ENCODE data around the gene DCDC2.
A peak's percentile ranks its signal among the peaks of the same experiment; 100 is the strongest.
"Not testable (repeated sequence)": the region's sequence is repeated elsewhere in the genome, so short reads cannot be mapped to it uniquely, and the experiment has no call there.

DCDC2 gene

GRCh38 chr6:24378473-24379097 is 20.7 kb upstream of the DCDC2 start:
- DNase-seq (ENCODE audit: low read depth) = no peak

GRCh38 chr6:24376871-24377270 is 19.0 kb upstream of the DCDC2 start:
- no peak for DNase-seq (ENCODE audit: low read depth)

- DNase-seq (ENCODE audit: low read depth) = no peak
Observed at GRCh38 chr6:24374612-24375011, 16.8 kb upstream of the DCDC2 start.

- DNase-seq (ENCODE audit: low read depth) = not testable (repeated sequence)
Observed at GRCh38 chr6:24365103-24365633, 7.3 kb upstream of the DCDC2 start.

- not testable (repeated sequence) for DNase-seq (ENCODE audit: low read depth)
Observed at GRCh38 chr6:24362363-24362762, 4.5 kb upstream of the DCDC2 start.

- DNase-seq (ENCODE audit: low read depth) = peak; percentile 69
Observed at GRCh38 chr6:24359640-24360454, 2.0 kb upstream of the DCDC2 start.

GRCh38 chr6:24358219-24358821 is 461 bp upstream of the DCDC2 start:
- no peak for DNase-seq (ENCODE audit: low read depth)

- no peak for DNase-seq (ENCODE audit: low read depth)
Observed at GRCh38 chr6:24356310-24356973, 1.4 kb downstream of the DCDC2 start.

- DNase-seq (ENCODE audit: low read depth) = no peak
Observed at GRCh38 chr6:24355393-24355792, 2.5 kb downstream of the DCDC2 start.

GRCh38 chr6:24353861-24354260 is 4.0 kb downstream of the DCDC2 start:
- no peak for DNase-seq (ENCODE audit: low read depth)

GRCh38 chr6:24352434-24352833 is 5.4 kb downstream of the DCDC2 start:
- DNase-seq (ENCODE audit: low read depth) = no peak

- no peak for DNase-seq (ENCODE audit: low read depth)
Observed at GRCh38 chr6:24344976-24345375, 12.9 kb downstream of the DCDC2 start.

- DNase-seq (ENCODE audit: low read depth) = no peak
Observed at GRCh38 chr6:24340998-24341938, 16.6 kb downstream of the DCDC2 start.

- no peak for DNase-seq (ENCODE audit: low read depth)
Observed at GRCh38 chr6:24339932-24340331, 17.9 kb downstream of the DCDC2 start.

- DNase-seq (ENCODE audit: low read depth) = no peak
Observed at GRCh38 chr6:24334285-24334684, 23.6 kb downstream of the DCDC2 start.

GRCh38 chr6:24332317-24332716 is 25.5 kb downstream of the DCDC2 start:
- DNase-seq (ENCODE audit: low read depth) = no peak

GRCh38 chr6:24330137-24330732 is 27.6 kb downstream of the DCDC2 start:
- no peak for DNase-seq (ENCODE audit: low read depth)

GRCh38 chr6:24329451-24329850 is 28.4 kb downstream of the DCDC2 start:
- no peak for DNase-seq (ENCODE audit: low read depth)

GRCh38 chr6:24329022-24329421 is 28.8 kb downstream of the DCDC2 start:
- DNase-seq (ENCODE audit: low read depth) = no peak

- DNase-seq (ENCODE audit: low read depth) = no peak
Observed at GRCh38 chr6:24327756-24328155, 30.1 kb downstream of the DCDC2 start.

GRCh38 chr6:24325978-24326377 is 31.9 kb downstream of the DCDC2 start:
- no peak for DNase-seq (ENCODE audit: low read depth)

Data from activated T-cell treated with anti-CD3 and anti-CD28 coated beads for 1 hour (primary cell).